Measurements from ENCODE around the gene KCNS3.

The KCNS3 gene

GRCh38 chr2:17857021-17857420 lies 21.4 kb upstream of the KCNS3 start:
- no peaks in the 10 kb centered on the region for H3K9me3 ChIP-seq (ENCODE audit: low read length)
- H3K36me3 ChIP-seq (ENCODE audit: insufficient read depth, low read length), result no peaks in the 10 kb centered on the region
- no peaks in the 10 kb centered on the region for H3K4me1 ChIP-seq (ENCODE audit: insufficient read depth, low read length)
- H3K4me3 ChIP-seq (ENCODE audit: low read length), result no peak overlapping the region
- H3K27me3 ChIP-seq (ENCODE audit: insufficient read depth, low read length), result peaks cover 5% of the 10 kb centered on the region
- no peak overlapping the region for H2AFZ ChIP-seq (ENCODE audit: low read depth, low read length)

GRCh38 chr2:17858064-17858463 lies 20.4 kb upstream of the KCNS3 start:
- peaks cover 5% of the 10 kb centered on the region for H3K27me3 ChIP-seq (ENCODE audit: insufficient read depth, low read length)
- no peaks in the 10 kb centered on the region for H3K4me1 ChIP-seq (ENCODE audit: insufficient read depth, low read length)
- no peaks in the 10 kb centered on the region for H3K9me3 ChIP-seq (ENCODE audit: low read length)
- H3K36me3 ChIP-seq (ENCODE audit: insufficient read depth, low read length), result no peaks in the 10 kb centered on the region
- H2AFZ ChIP-seq (ENCODE audit: low read depth, low read length), result no peak overlapping the region
- no peak overlapping the region for H3K4me3 ChIP-seq (ENCODE audit: low read length)

GRCh38 chr2:17863539-17863938 lies 14.9 kb upstream of the KCNS3 start:
- H3K4me3 ChIP-seq (ENCODE audit: low read length), result no peak overlapping the region
- H3K4me1 ChIP-seq (ENCODE audit: insufficient read depth, low read length), result no peaks in the 10 kb centered on the region
- no peaks in the 10 kb centered on the region for H3K36me3 ChIP-seq (ENCODE audit: insufficient read depth, low read length)
- H3K27me3 ChIP-seq (ENCODE audit: insufficient read depth, low read length), result peaks cover 2% of the 10 kb centered on the region
- H3K9me3 ChIP-seq (ENCODE audit: low read length), result no peaks in the 10 kb centered on the region
- no peak overlapping the region for H2AFZ ChIP-seq (ENCODE audit: low read depth, low read length)

GRCh38 chr2:17864676-17865075 lies 13.8 kb upstream of the KCNS3 start:
- no peaks in the 10 kb centered on the region for H3K36me3 ChIP-seq (ENCODE audit: insufficient read depth, low read length)
- H3K9me3 ChIP-seq (ENCODE audit: low read length), result no peaks in the 10 kb centered on the region
- no peak overlapping the region for H2AFZ ChIP-seq (ENCODE audit: low read depth, low read length)
- H3K4me1 ChIP-seq (ENCODE audit: insufficient read depth, low read length), result no peaks in the 10 kb centered on the region
- H3K4me3 ChIP-seq (ENCODE audit: low read length), result no peak overlapping the region
- H3K27me3 ChIP-seq (ENCODE audit: insufficient read depth, low read length), result peaks cover 2% of the 10 kb centered on the region

GRCh38 chr2:17867133-17867532 lies 11.3 kb upstream of the KCNS3 start:
- H3K4me1 ChIP-seq (ENCODE audit: insufficient read depth, low read length), result no peaks in the 10 kb centered on the region
- no peaks in the 10 kb centered on the region for H3K27me3 ChIP-seq (ENCODE audit: insufficient read depth, low read length)
- H3K4me3 ChIP-seq (ENCODE audit: low read length), result no peak overlapping the region
- no peaks in the 10 kb centered on the region for H3K9me3 ChIP-seq (ENCODE audit: low read length)
- H3K36me3 ChIP-seq (ENCODE audit: insufficient read depth, low read length), result no peaks in the 10 kb centered on the region
- no peak overlapping the region for H2AFZ ChIP-seq (ENCODE audit: low read depth, low read length)

- no peaks in the 10 kb centered on the region for H3K36me3 ChIP-seq (ENCODE audit: insufficient read depth, low read length)
- no peaks in the 10 kb centered on the region for H3K9me3 ChIP-seq (ENCODE audit: low read length)
- H3K27me3 ChIP-seq (ENCODE audit: insufficient read depth, low read length), result peaks cover under 1% of the 10 kb centered on the region
- no peak overlapping the region for H2AFZ ChIP-seq (ENCODE audit: low read depth, low read length)
- no peaks in the 10 kb centered on the region for H3K4me1 ChIP-seq (ENCODE audit: insufficient read depth, low read length)
- no peak overlapping the region for H3K4me3 ChIP-seq (ENCODE audit: low read length)
These were observed 9.3 kb upstream of the KCNS3 start for GRCh38 chr2:17869128-17869527.

- Histone ChIP-seq H3K4me3 (ENCODE audit: low read length) (no peak overlapping the region), H3K9me3 (ENCODE audit: low read length) (no peaks in the 10 kb centered on the region), H3K27me3 (ENCODE audit: insufficient read depth, low read length) (peaks cover 20% of the 10 kb centered on the region), H3K36me3 (ENCODE audit: insufficient read depth, low read length) (no peaks in the 10 kb centered on the region), H2AFZ (ENCODE audit: low read depth, low read length) (no peak overlapping the region), H3K4me1 (ENCODE audit: insufficient read depth, low read length) (no peaks in the 10 kb centered on the region)
These were observed 6.8 kb upstream of the KCNS3 start for GRCh38 chr2:17871639-17872038.

- no peaks in the 10 kb centered on the region for H3K36me3 ChIP-seq (ENCODE audit: insufficient read depth, low read length)
- peaks cover 32% of the 10 kb centered on the region for H3K27me3 ChIP-seq (ENCODE audit: insufficient read depth, low read length)
- no peak overlapping the region for H3K4me3 ChIP-seq (ENCODE audit: low read length)
- H2AFZ ChIP-seq (ENCODE audit: low read depth, low read length), result no peak overlapping the region
- no peaks in the 10 kb centered on the region for H3K4me1 ChIP-seq (ENCODE audit: insufficient read depth, low read length)
- H3K9me3 ChIP-seq (ENCODE audit: low read length), result no peaks in the 10 kb centered on the region
These were observed 5.4 kb upstream of the KCNS3 start for GRCh38 chr2:17873021-17873420.

- peaks cover 66% of the 10 kb centered on the region for H3K27me3 ChIP-seq (ENCODE audit: insufficient read depth, low read length)
- H3K9me3 ChIP-seq (ENCODE audit: low read length), result no peaks in the 10 kb centered on the region
- H3K4me1 ChIP-seq (ENCODE audit: insufficient read depth, low read length), result no peaks in the 10 kb centered on the region
- no peak overlapping the region for H2AFZ ChIP-seq (ENCODE audit: low read depth, low read length)
- no peaks in the 10 kb centered on the region for H3K36me3 ChIP-seq (ENCODE audit: insufficient read depth, low read length)
- no peak overlapping the region for H3K4me3 ChIP-seq (ENCODE audit: low read length)
These were observed 1.9 kb upstream of the KCNS3 start for GRCh38 chr2:17876590-17876989.

GRCh38 chr2:17877811-17878280 lies 621 bp upstream of the KCNS3 start:
- no peaks in the 10 kb centered on the region for H3K36me3 ChIP-seq (ENCODE audit: insufficient read depth, low read length)
- H3K27me3 ChIP-seq (ENCODE audit: insufficient read depth, low read length), result peaks cover 74% of the 10 kb centered on the region
- peak overlapping the region; percentile 28 for H3K4me3 ChIP-seq (ENCODE audit: low read length)
- H3K9me3 ChIP-seq (ENCODE audit: low read length), result no peaks in the 10 kb centered on the region
- H3K4me1 ChIP-seq (ENCODE audit: insufficient read depth, low read length), result no peaks in the 10 kb centered on the region
- H2AFZ ChIP-seq (ENCODE audit: low read depth, low read length), result no peak overlapping the region

- peak overlapping the region; percentile 29 for H3K4me3 ChIP-seq (ENCODE audit: low read length)
- H2AFZ ChIP-seq (ENCODE audit: low read depth, low read length), result peak overlapping the region; percentile 50
- H3K4me1 ChIP-seq (ENCODE audit: insufficient read depth, low read length), result no peaks in the 10 kb centered on the region
- H3K36me3 ChIP-seq (ENCODE audit: insufficient read depth, low read length), result no peaks in the 10 kb centered on the region
- H3K27me3 ChIP-seq (ENCODE audit: insufficient read depth, low read length), result peaks cover 72% of the 10 kb centered on the region
- no peaks in the 10 kb centered on the region for H3K9me3 ChIP-seq (ENCODE audit: low read length)
These were observed 858 bp downstream of the KCNS3 start for GRCh38 chr2:17879137-17879912.

GRCh38 chr2:17879913-17880274 lies 1.4 kb downstream of the KCNS3 start:
- no peak overlapping the region for H3K4me3 ChIP-seq (ENCODE audit: low read length)

GRCh38 chr2:17892770-17893534 lies 14.5 kb downstream of the KCNS3 start:
- H3K36me3 ChIP-seq (ENCODE audit: insufficient read depth, low read length), result no peaks in the 10 kb centered on the region
- H3K27me3 ChIP-seq (ENCODE audit: insufficient read depth, low read length), result no peaks in the 10 kb centered on the region
- no peak overlapping the region for H2AFZ ChIP-seq (ENCODE audit: low read depth, low read length)
- no peaks in the 10 kb centered on the region for H3K9me3 ChIP-seq (ENCODE audit: low read length)
- H3K4me1 ChIP-seq (ENCODE audit: insufficient read depth, low read length), result no peaks in the 10 kb centered on the region
- no peak overlapping the region for H3K4me3 ChIP-seq (ENCODE audit: low read length)

More at GRCh38 chr2:17879913-17880274, 1.4 kb downstream of the KCNS3 start:
- Histone ChIP-seq H3K9me3 (ENCODE audit: low read length) (no peaks in the 10 kb centered on the region), H3K27me3 (ENCODE audit: insufficient read depth, low read length) (peaks cover 71% of the 10 kb centered on the region), H2AFZ (ENCODE audit: low read depth, low read length) (no peak overlapping the region), H3K4me1 (ENCODE audit: insufficient read depth, low read length) (no peaks in the 10 kb centered on the region), H3K36me3 (ENCODE audit: insufficient read depth, low read length) (no peaks in the 10 kb centered on the region)

All from neuron (in vitro differentiated cells).